WTC11 (cell line): ENCODE measurements around the gene PTPRT. TPM values are rescaled to one million over a fixed set of nuclear protein-coding genes. Genes with fewer than 3 reads are reported as not detected.

Source experiments
- ATAC-seq: fragments of 200-7000 bp; cut with Tn5 transposase; 2 replicates; pipeline ENCODE4 v1.10.0; 2021; ENCODE audit warnings: mild to moderate bottlenecking, moderate library complexity
- CTCF ChIA-PET: fragments of 300-600 bp; sonication (Branson Sonifier 250); formaldehyde crosslinking; loops from one replicate; lab custom pipeline; 2021; ENCODE audit warnings: antibody characterized with exemption; lab: Charles Lee
- POLR2A ChIA-PET: fragments of 350-600 bp; sonication (Branson Sonifier 250); formaldehyde crosslinking; loops from one replicate; lab custom pipeline; 2021; ENCODE audit warnings: antibody characterized with exemption; lab: Charles Lee
- DNase-seq: peaks from one replicate; pipeline ENCODE4 v3.0.0; 2021; ENCODE audit warnings: low spot score
- H3K27ac Mint-ChIP-seq: 2 replicates; pipeline ENCODE4 v1.8.0; 2021; ENCODE audit warnings: mixed read lengths
- H3K27me3 Mint-ChIP-seq: 2 replicates; pipeline ENCODE4 v1.8.0; 2021; ENCODE audit warnings: low read depth, mild to moderate bottlenecking, moderate library complexity, mixed read lengths
- H3K36me3 Mint-ChIP-seq: 2 replicates; pipeline ENCODE4 v1.8.0; 2021; ENCODE audit warnings: mixed read lengths
- H3K4me1 Mint-ChIP-seq: 2 replicates; pipeline ENCODE4 v1.8.0; 2022; ENCODE audit warnings: mixed read lengths
- H3K4me3 Mint-ChIP-seq: 2 replicates; pipeline ENCODE4 v1.8.0; 2021; ENCODE audit warnings: mild to moderate bottlenecking, moderate library complexity, mixed read lengths
- H3K9me3 Mint-ChIP-seq: 2 replicates; pipeline ENCODE4 v1.8.0; 2021; ENCODE audit warnings: mixed read lengths
- CREM ChIP-seq: sonication (generic); formaldehyde crosslinking; IDR thresholded peaks from 2 replicates; pipeline ENCODE4 v1.8.1; 2022; ENCODE audit warnings: mild to moderate bottlenecking, missing genetic modification reagents, moderate library complexity
- ELF4 ChIP-seq: sonication (generic); formaldehyde crosslinking; IDR thresholded peaks from 2 replicates; pipeline ENCODE4 v1.8.1; 2022; ENCODE audit warnings: low read depth, mild to moderate bottlenecking, moderate library complexity, missing genetic modification reagents
- FOXP1 ChIP-seq: sonication (generic); formaldehyde crosslinking; IDR thresholded peaks from 2 replicates; pipeline ENCODE4 v1.8.0; 2022; ENCODE audit warnings: missing genetic modification reagents, mild to moderate bottlenecking, moderate library complexity, borderline replicate concordance
- SMAD3 ChIP-seq: sonication (generic); formaldehyde crosslinking; IDR thresholded peaks from 2 replicates; pipeline ENCODE4 v1.8.0; 2022; ENCODE audit warnings: missing genetic modification reagents, mild to moderate bottlenecking, borderline replicate concordance
- TCF7 ChIP-seq: sonication (generic); formaldehyde crosslinking; IDR thresholded peaks from 2 replicates; pipeline ENCODE4 v1.8.0; 2022; ENCODE audit warnings: mild to moderate bottlenecking, low read depth, missing genetic modification reagents, moderate library complexity
- TP53 ChIP-seq: sonication (generic); formaldehyde crosslinking; IDR thresholded peaks from 2 replicates; pipeline ENCODE4 v1.8.1; 2023; ENCODE audit warnings: mild to moderate bottlenecking, missing genetic modification reagents
- ZNF138 ChIP-seq: sonication (generic); formaldehyde crosslinking; conservative IDR thresholded peaks from 2 replicates; pipeline ENCODE4 v1.8.1; 2022; ENCODE audit warnings: mild to moderate bottlenecking, moderate library complexity, missing genetic modification reagents
- ZNF263 ChIP-seq: sonication (generic); formaldehyde crosslinking; IDR thresholded peaks from 2 replicates; pipeline ENCODE4 v1.8.1; 2022; ENCODE audit warnings: low read depth, mild to moderate bottlenecking, moderate library complexity, missing genetic modification reagents
- ZNF671 ChIP-seq: fragments of 250-450 bp; sonication (Bioruptor Pico); IDR thresholded peaks from 2 replicates; pipeline ENCODE4 v1.8.0; 2021; ENCODE audit warnings: mild to moderate bottlenecking
- total RNA-seq: library from RNA; stranded (reverse); gene quantifications from 3 replicates; pipeline ENCODE4 v1.2.3, GENCODE V29; 2021
- TF ChIP-seq, protein P1 (sequence below): sonication (generic); formaldehyde crosslinking; IDR thresholded peaks from 2 replicates; pipeline ENCODE4 v1.8.0; 2022; ENCODE audit warnings: mild to moderate bottlenecking, missing genetic modification reagents
- TF ChIP-seq, protein P2 (sequence below): sonication (generic); formaldehyde crosslinking; IDR thresholded peaks from 2 replicates; pipeline ENCODE4 v1.8.0; 2022; ENCODE audit warnings: missing genetic modification reagents
- TF ChIP-seq, protein P3 (sequence below): fragments of 250-450 bp; sonication (Bioruptor Pico); IDR thresholded peaks from 2 replicates; pipeline ENCODE4 v1.9.0; 2021; ENCODE audit warnings: moderate library complexity, mild to moderate bottlenecking, inconsistent platforms, borderline replicate concordance
- TF ChIP-seq, protein P4 (sequence below): sonication (generic); formaldehyde crosslinking; IDR thresholded peaks from 2 replicates; pipeline ENCODE4 v1.8.1; 2022; ENCODE audit warnings: mild to moderate bottlenecking, moderate library complexity, missing genetic modification reagents
- TF ChIP-seq, protein P5 (sequence below): sonication (generic); formaldehyde crosslinking; IDR thresholded peaks from 2 replicates; pipeline ENCODE4 v1.8.0; 2022; ENCODE audit warnings: mild to moderate bottlenecking, missing genetic modification reagents
- TF ChIP-seq, protein P6 (sequence below): sonication (generic); formaldehyde crosslinking; IDR thresholded peaks from 2 replicates; pipeline ENCODE4 v1.8.0; 2022; ENCODE audit warnings: mild to moderate bottlenecking, missing genetic modification reagents
- TF ChIP-seq, protein P7 (sequence below): fragments of 250-450 bp; sonication (Bioruptor Pico); IDR thresholded peaks from 2 replicates; pipeline ENCODE4 v1.9.0; 2021; ENCODE audit warnings: mild to moderate bottlenecking, borderline replicate concordance

PTPRT gene
- total RNA-seq, 1 experiment from 2014 or later = 1.1 TPM

DNA sequence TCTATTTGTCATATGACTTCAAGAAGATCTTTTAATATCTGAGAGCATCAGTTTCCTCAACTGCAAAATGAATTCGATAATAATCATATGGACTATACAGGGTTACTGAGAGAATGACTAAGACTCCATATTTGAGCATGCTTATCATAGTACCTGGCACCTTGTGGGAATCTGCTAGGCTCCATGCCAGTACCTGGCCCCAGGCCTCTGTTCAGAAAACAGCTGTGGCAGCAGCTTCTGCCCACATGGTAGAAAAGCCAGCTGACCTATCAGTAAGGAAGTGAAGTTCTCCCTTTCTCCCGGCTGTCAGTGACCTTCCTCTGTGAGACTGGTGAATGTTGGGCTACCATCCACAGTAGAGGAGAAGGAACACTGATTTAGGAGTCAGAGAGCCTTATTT is 996.6 kb downstream of the PTPRT start:
- H3K36me3 Mint-ChIP-seq = no peaks in the 10 kb centered on the region
- H3K27ac Mint-ChIP-seq = no peak overlapping the region
- ATAC-seq = no peak
- H3K4me1 Mint-ChIP-seq = peaks cover 11% of the 10 kb centered on the region
- ChIA-PET POLR2A (no interaction called here), CTCF (no interaction called here)
- TF ChIP-seq, protein P1, sequence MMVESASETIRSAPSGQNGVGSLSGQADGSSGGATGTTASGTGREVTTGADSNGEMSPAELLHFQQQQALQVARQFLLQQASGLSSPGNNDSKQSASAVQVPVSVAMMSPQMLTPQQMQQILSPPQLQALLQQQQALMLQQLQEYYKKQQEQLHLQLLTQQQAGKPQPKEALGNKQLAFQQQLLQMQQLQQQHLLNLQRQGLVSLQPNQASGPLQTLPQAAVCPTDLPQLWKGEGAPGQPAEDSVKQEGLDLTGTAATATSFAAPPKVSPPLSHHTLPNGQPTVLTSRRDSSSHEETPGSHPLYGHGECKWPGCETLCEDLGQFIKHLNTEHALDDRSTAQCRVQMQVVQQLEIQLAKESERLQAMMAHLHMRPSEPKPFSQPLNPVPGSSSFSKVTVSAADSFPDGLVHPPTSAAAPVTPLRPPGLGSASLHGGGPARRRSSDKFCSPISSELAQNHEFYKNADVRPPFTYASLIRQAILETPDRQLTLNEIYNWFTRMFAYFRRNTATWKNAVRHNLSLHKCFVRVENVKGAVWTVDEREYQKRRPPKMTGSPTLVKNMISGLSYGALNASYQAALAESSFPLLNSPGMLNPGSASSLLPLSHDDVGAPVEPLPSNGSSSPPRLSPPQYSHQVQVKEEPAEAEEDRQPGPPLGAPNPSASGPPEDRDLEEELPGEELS (CRISPR knock-in tag) = no peak
- TF ChIP-seq ZNF263 (CRISPR knock-in tag) (no peak), CREM (CRISPR knock-in tag) (no peak), ELF4 (no peak), ZNF671 (no peak), TCF7 (no peak), TP53 (CRISPR knock-in tag) (no peak)
- TF ChIP-seq, protein P2, sequence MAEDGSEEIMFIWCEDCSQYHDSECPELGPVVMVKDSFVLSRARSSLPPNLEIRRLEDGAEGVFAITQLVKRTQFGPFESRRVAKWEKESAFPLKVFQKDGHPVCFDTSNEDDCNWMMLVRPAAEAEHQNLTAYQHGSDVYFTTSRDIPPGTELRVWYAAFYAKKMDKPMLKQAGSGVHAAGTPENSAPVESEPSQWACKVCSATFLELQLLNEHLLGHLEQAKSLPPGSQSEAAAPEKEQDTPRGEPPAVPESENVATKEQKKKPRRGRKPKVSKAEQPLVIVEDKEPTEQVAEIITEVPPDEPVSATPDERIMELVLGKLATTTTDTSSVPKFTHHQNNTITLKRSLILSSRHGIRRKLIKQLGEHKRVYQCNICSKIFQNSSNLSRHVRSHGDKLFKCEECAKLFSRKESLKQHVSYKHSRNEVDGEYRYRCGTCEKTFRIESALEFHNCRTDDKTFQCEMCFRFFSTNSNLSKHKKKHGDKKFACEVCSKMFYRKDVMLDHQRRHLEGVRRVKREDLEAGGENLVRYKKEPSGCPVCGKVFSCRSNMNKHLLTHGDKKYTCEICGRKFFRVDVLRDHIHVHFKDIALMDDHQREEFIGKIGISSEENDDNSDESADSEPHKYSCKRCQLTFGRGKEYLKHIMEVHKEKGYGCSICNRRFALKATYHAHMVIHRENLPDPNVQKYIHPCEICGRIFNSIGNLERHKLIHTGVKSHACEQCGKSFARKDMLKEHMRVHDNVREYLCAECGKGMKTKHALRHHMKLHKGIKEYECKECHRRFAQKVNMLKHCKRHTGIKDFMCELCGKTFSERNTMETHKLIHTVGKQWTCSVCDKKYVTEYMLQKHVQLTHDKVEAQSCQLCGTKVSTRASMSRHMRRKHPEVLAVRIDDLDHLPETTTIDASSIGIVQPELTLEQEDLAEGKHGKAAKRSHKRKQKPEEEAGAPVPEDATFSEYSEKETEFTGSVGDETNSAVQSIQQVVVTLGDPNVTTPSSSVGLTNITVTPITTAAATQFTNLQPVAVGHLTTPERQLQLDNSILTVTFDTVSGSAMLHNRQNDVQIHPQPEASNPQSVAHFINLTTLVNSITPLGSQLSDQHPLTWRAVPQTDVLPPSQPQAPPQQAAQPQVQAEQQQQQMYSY (CRISPR knock-in tag) = no peak
- TF ChIP-seq, protein P3, sequence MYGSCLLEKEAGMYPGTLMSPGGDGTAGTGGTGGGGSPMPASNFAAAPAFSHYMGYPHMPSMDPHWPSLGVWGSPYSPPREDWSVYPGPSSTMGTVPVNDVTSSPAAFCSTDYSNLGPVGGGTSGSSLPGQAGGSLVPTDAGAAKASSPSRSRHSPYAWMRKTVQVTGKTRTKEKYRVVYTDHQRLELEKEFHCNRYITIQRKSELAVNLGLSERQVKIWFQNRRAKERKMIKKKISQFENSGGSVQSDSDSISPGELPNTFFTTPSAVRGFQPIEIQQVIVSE (CRISPR knock-in tag) = no peak
- TF ChIP-seq, protein P4, sequence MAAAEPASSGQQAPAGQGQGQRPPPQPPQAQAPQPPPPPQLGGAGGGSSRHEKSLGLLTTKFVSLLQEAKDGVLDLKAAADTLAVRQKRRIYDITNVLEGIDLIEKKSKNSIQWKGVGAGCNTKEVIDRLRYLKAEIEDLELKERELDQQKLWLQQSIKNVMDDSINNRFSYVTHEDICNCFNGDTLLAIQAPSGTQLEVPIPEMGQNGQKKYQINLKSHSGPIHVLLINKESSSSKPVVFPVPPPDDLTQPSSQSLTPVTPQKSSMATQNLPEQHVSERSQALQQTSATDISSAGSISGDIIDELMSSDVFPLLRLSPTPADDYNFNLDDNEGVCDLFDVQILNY (CRISPR knock-in tag) = no peak
- TF ChIP-seq, protein P5, sequence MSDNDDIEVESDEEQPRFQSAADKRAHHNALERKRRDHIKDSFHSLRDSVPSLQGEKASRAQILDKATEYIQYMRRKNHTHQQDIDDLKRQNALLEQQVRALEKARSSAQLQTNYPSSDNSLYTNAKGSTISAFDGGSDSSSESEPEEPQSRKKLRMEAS = no peak
- TF ChIP-seq, protein P6, sequence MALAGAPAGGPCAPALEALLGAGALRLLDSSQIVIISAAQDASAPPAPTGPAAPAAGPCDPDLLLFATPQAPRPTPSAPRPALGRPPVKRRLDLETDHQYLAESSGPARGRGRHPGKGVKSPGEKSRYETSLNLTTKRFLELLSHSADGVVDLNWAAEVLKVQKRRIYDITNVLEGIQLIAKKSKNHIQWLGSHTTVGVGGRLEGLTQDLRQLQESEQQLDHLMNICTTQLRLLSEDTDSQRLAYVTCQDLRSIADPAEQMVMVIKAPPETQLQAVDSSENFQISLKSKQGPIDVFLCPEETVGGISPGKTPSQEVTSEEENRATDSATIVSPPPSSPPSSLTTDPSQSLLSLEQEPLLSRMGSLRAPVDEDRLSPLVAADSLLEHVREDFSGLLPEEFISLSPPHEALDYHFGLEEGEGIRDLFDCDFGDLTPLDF (CRISPR knock-in tag) = no peak
- H3K27me3 Mint-ChIP-seq = peaks cover 24% of the 10 kb centered on the region
- H3K9me3 Mint-ChIP-seq = peaks cover 4% of the 10 kb centered on the region
- no peak overlapping the region for H3K4me3 Mint-ChIP-seq
- DNase-seq = no peak

DNA sequence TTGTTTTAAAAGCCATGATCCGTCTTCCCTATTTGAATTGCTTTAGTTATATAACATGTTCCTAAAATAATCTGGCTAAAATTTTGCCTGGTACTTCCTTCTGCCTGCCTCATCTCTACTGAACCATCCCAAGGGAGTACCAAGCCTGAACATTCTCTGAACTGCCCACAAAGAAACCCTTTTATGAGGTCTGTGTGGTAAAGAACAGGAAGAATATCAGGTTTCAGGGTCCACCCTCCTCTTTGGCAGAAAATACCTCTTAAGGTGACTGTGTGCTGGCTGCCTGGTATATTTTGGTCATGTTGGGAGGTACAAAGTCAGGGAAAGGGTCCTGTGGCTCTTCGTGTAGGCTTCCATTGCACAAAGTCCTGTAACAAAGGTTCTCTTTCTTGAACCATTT is 997.4 kb downstream of the PTPRT start:
- no peak for TF ChIP-seq SMAD3 (CRISPR knock-in tag)
- TF ChIP-seq, protein P7, sequence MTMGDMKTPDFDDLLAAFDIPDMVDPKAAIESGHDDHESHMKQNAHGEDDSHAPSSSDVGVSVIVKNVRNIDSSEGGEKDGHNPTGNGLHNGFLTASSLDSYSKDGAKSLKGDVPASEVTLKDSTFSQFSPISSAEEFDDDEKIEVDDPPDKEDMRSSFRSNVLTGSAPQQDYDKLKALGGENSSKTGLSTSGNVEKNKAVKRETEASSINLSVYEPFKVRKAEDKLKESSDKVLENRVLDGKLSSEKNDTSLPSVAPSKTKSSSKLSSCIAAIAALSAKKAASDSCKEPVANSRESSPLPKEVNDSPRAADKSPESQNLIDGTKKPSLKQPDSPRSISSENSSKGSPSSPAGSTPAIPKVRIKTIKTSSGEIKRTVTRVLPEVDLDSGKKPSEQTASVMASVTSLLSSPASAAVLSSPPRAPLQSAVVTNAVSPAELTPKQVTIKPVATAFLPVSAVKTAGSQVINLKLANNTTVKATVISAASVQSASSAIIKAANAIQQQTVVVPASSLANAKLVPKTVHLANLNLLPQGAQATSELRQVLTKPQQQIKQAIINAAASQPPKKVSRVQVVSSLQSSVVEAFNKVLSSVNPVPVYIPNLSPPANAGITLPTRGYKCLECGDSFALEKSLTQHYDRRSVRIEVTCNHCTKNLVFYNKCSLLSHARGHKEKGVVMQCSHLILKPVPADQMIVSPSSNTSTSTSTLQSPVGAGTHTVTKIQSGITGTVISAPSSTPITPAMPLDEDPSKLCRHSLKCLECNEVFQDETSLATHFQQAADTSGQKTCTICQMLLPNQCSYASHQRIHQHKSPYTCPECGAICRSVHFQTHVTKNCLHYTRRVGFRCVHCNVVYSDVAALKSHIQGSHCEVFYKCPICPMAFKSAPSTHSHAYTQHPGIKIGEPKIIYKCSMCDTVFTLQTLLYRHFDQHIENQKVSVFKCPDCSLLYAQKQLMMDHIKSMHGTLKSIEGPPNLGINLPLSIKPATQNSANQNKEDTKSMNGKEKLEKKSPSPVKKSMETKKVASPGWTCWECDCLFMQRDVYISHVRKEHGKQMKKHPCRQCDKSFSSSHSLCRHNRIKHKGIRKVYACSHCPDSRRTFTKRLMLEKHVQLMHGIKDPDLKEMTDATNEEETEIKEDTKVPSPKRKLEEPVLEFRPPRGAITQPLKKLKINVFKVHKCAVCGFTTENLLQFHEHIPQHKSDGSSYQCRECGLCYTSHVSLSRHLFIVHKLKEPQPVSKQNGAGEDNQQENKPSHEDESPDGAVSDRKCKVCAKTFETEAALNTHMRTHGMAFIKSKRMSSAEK (CRISPR knock-in tag) = no peak
- TF ChIP-seq TCF7 = no peak
- TF ChIP-seq FOXP1 (CRISPR knock-in tag) = no peak
- no peak for TF ChIP-seq ZNF138 (CRISPR knock-in tag)
- Mint-ChIP-seq H3K4me1 (peaks cover 11% of the 10 kb centered on the region), H3K27me3 (peaks cover 32% of the 10 kb centered on the region), H3K4me3 (no peak overlapping the region), H3K36me3 (no peaks in the 10 kb centered on the region), H3K9me3 (peaks cover 1% of the 10 kb centered on the region), H3K27ac (no peak overlapping the region)
- no peak for DNase-seq
- POLR2A ChIA-PET = no interaction called here
- ATAC-seq = no peak
- CTCF ChIA-PET = no interaction called here
